GM19035 (cell line): Measurements from ENCODE around the gene KRT38.

Experiments
- ATAC-seq: cut with Tn5 transposase; IDR thresholded peaks from one replicate; pipeline ENCODE4 v1.9.1; 2021; ENCODE audit not compliant: unreplicated experiment

KRT38 gene

GRCh38 chr17:41440531-41441033, at the start of gene KRT38:
Gene KRT38, minus strand, starts transcription at chr17:41440983. Its CDS starts 62 bp downstream, at chr17:41440921.
- no peak for ATAC-seq

GRCh38 chr17:41489531-41489930, 48.7 kb upstream of the KRT38 start, which contains the start of gene KRT36:
Gene KRT36, minus strand, starts transcription at chr17:41489910. Its CDS starts 46 bp downstream, at chr17:41489864.
- no peak for ATAC-seq

GRCh38 chr17:41486809-41487530, 46.2 kb upstream of the KRT38 start:
- ATAC-seq = no peak

- no peak for ATAC-seq
Measured at GRCh38 chr17:41486316-41486715, 45.5 kb upstream of the KRT38 start.

- ATAC-seq = no peak
Measured at GRCh38 chr17:41484920-41485904, 44.4 kb upstream of the KRT38 start.

- ATAC-seq = no peak
Measured at GRCh38 chr17:41483991-41484826, 43.4 kb upstream of the KRT38 start.

- no peak for ATAC-seq
Measured at GRCh38 chr17:41483531-41483930, 42.7 kb upstream of the KRT38 start.

GRCh38 chr17:41481036-41481435, 40.3 kb upstream of the KRT38 start, which contains the start of gene KRT35:
Gene KRT35, minus strand, starts transcription at chr17:41481151. Its CDS starts 54 bp downstream, at chr17:41481097.
- ATAC-seq = no peak

- ATAC-seq = no peak
Measured at GRCh38 chr17:41480581-41480980, 39.8 kb upstream of the KRT38 start.

- ATAC-seq = no peak
Measured at GRCh38 chr17:41480136-41480535, 39.4 kb upstream of the KRT38 start.

GRCh38 chr17:41478237-41478636, 37.5 kb upstream of the KRT38 start:
- ATAC-seq = no peak

GRCh38 chr17:41476866-41477815, 36.4 kb upstream of the KRT38 start:
- ATAC-seq = no peak

GRCh38 chr17:41475421-41475820, 34.6 kb upstream of the KRT38 start:
- no peak for ATAC-seq

GRCh38 chr17:41474863-41475262, 34.1 kb upstream of the KRT38 start:
- ATAC-seq = no peak

- no peak for ATAC-seq
Measured at GRCh38 chr17:41468346-41468745, 27.6 kb upstream of the KRT38 start.

GRCh38 chr17:41467561-41467960, 26.8 kb upstream of the KRT38 start:
- no peak for ATAC-seq

- no peak for ATAC-seq
Measured at GRCh38 chr17:41466988-41467387, 26.2 kb upstream of the KRT38 start, which contains the start of gene KRT32. Gene KRT32, minus strand, starts transcription at chr17:41467386. Its CDS starts 61 bp downstream, at chr17:41467325.

- no peak for ATAC-seq
Measured at GRCh38 chr17:41464682-41465081, 23.9 kb upstream of the KRT38 start.

GRCh38 chr17:41464173-41464572, 23.4 kb upstream of the KRT38 start:
- no peak for ATAC-seq
